Daoy (cell line): Measurements from ENCODE around the gene ZBTB47. TPM values are rescaled to one million over a fixed set of nuclear protein-coding genes. Genes with fewer than 3 reads are reported as not detected.

Experiments
- DNase-seq: peaks from one replicate; pipeline ENCODE4 v3.0.0-alpha.2; 2015; ENCODE audit warnings: low read depth
- total RNA-seq: library from RNA; depleted of rRNA; stranded (reverse); fragments of >200 nt; shearing (Covaris generic); gene quantifications from 2 replicates; pipeline ENCODE4 v1.2.3, GENCODE V29; 2014

ZBTB47 gene
- total RNA-seq, 1 experiment from 2014 or later: 5.7 TPM

- DNase-seq: peak; percentile 84
Observed at GRCh38 chr3:42652611-42653302, 740 bp upstream of the ZBTB47 start.

- no peak for DNase-seq
Observed at GRCh38 chr3:42653303-42653559, 266 bp upstream of the ZBTB47 start.

GRCh38 chr3:42654331-42655201 lies 1.1 kb downstream of the ZBTB47 start:
- DNase-seq: peak; percentile 48

- DNase-seq: peak; percentile 21
Observed at GRCh38 chr3:42655331-42655888, 1.9 kb downstream of the ZBTB47 start.

GRCh38 chr3:42655980-42656679 lies 2.6 kb downstream of the ZBTB47 start:
- peak; percentile 59 for DNase-seq

- no peak for DNase-seq
Observed at GRCh38 chr3:42656680-42657610, 3.4 kb downstream of the ZBTB47 start.

- no peak for DNase-seq
Observed at GRCh38 chr3:42657675-42658074, 4.2 kb downstream of the ZBTB47 start.

GRCh38 chr3:42658091-42658770 lies 4.7 kb downstream of the ZBTB47 start:
- DNase-seq: no peak

- no peak for DNase-seq
Observed at GRCh38 chr3:42658771-42659390, 5.4 kb downstream of the ZBTB47 start.

- no peak for DNase-seq
Observed at GRCh38 chr3:42659451-42660130, 6.1 kb downstream of the ZBTB47 start.

GRCh38 chr3:42660131-42660715 lies 6.7 kb downstream of the ZBTB47 start:
- DNase-seq: no peak

GRCh38 chr3:42660898-42661297 lies 7.4 kb downstream of the ZBTB47 start:
- DNase-seq: no peak

GRCh38 chr3:42661593-42662022 lies 8.1 kb downstream of the ZBTB47 start:
- no peak for DNase-seq

- DNase-seq: no peak
Observed at GRCh38 chr3:42662037-42662812, 8.7 kb downstream of the ZBTB47 start.

GRCh38 chr3:42662813-42663535 lies 9.5 kb downstream of the ZBTB47 start:
- DNase-seq: no peak

- DNase-seq: no peak
Observed at GRCh38 chr3:42663581-42664437, 10.3 kb downstream of the ZBTB47 start.

- no peak for DNase-seq
Observed at GRCh38 chr3:42664438-42664803, 10.9 kb downstream of the ZBTB47 start.
